OCI-LY7 (cell line): ENCODE results near the gene CENPX. TPM values are rescaled to one million over a fixed set of nuclear protein-coding genes. Genes with fewer than 3 reads are reported as not detected.

Experiments used
- BruUV-seq: library from RNA; stranded (reverse); fragments of 400-500 nt; replicated peaks from 2 replicates; lab custom pipeline; 2021; lab: Mats Ljungman, UMichigan
- CTCF ChIA-PET: fragments of 300-600 bp; sonication (Branson Sonifier 250); formaldehyde crosslinking; loops from one replicate; lab custom pipeline; 2022; ENCODE audit warnings: antibody characterized with exemption; ENCODE audit not compliant: unreplicated experiment; lab: Charles Lee
- POLR2A ChIA-PET: fragments of 300-600 bp; sonication (Branson Sonifier 250); formaldehyde crosslinking; loops from one replicate; lab custom pipeline; 2022; ENCODE audit warnings: antibody characterized with exemption; lab: Charles Lee
- DNase-seq: peaks from one replicate; pipeline ENCODE4 v3.0.0-alpha.2; 2015; ENCODE audit warnings: low spot score
- H2AFZ ChIP-seq: fragments of 200-600 bp; sonication (generic), shearing (Covaris generic); 2 replicates; pipeline ENCODE4 v1.6.1; 2014; ENCODE audit warnings: mild to moderate bottlenecking, antibody characterized with exemption, low read length, moderate library complexity
- H3K27ac ChIP-seq: fragments of 200-600 bp; sonication (generic); 2 replicates; pipeline ENCODE4 v1.5.1; 2014; ENCODE audit warnings: mixed run types, low read depth, mild to moderate bottlenecking, moderate library complexity, low read length, inconsistent platforms; ENCODE audit not compliant: poor library complexity, severe bottlenecking
- H3K36me3 ChIP-seq: fragments of 200-600 bp; sonication (generic); 2 replicates; pipeline ENCODE4 v1.6.1; 2014; ENCODE audit warnings: mild to moderate bottlenecking, antibody characterized with exemption, low read length, moderate library complexity, mixed read lengths; ENCODE audit not compliant: insufficient read depth
- H3K4me1 ChIP-seq: fragments of 200-600 bp; sonication (generic); 2 replicates; pipeline ENCODE4 v1.5.1; 2014; ENCODE audit warnings: mild to moderate bottlenecking, low read length; ENCODE audit not compliant: insufficient read depth, poor library complexity, severe bottlenecking
- H3K4me2 ChIP-seq: fragments of 200-600 bp; sonication (generic); 2 replicates; pipeline ENCODE4 v1.6.1; 2014; ENCODE audit warnings: mild to moderate bottlenecking, low read length
- H3K4me3 ChIP-seq: fragments of 200-600 bp; sonication (generic); 2 replicates; pipeline ENCODE4 v1.5.1; 2014; ENCODE audit warnings: mild to moderate bottlenecking, low read depth, low read length; ENCODE audit not compliant: poor library complexity, severe bottlenecking
- H3K79me2 ChIP-seq: fragments of 200-600 bp; sonication (generic); 2 replicates; pipeline ENCODE4 v1.6.1; 2016; ENCODE audit warnings: low read depth, mild to moderate bottlenecking, low read length, moderate library complexity, mixed read lengths; ENCODE audit not compliant: insufficient read depth
- H3K9me2 ChIP-seq: fragments of 200-600 bp; sonication (generic); 2 replicates; pipeline ENCODE4 v1.6.1; 2016; ENCODE audit warnings: mild to moderate bottlenecking, low read length, mixed read lengths; ENCODE audit not compliant: insufficient read depth
- H3K9me3 ChIP-seq: fragments of 200-600 bp; sonication (generic); 2 replicates; pipeline ENCODE4 v1.6.1; 2014; ENCODE audit warnings: mild to moderate bottlenecking, mixed run types, low read length, mixed read lengths
- H4K20me1 ChIP-seq: fragments of 200-600 bp; sonication (generic); 2 replicates; pipeline ENCODE4 v1.6.1; 2014; ENCODE audit warnings: mild to moderate bottlenecking, antibody characterized with exemption, low read length, moderate library complexity, mixed read lengths; ENCODE audit not compliant: insufficient read depth
- EZH2phosphoT487 ChIP-seq: fragments of 200-600 bp; sonication (generic); IDR thresholded peaks from 2 replicates; pipeline ENCODE4 v1.6.1; 2018; ENCODE audit warnings: low read depth, borderline replicate concordance, mild to moderate bottlenecking, mixed run types, antibody characterized with exemption, low read length, moderate library complexity, mixed read lengths
- intact Hi-C: fragments of 100-400 bp; cut with micrococcal nuclease; formaldehyde crosslinking; loops from one replicate; pipeline ENCODE4 v1.10.0; 2022; ENCODE audit not compliant: unreplicated experiment
- total RNA-seq, 2 experiments: library from RNA; depleted of rRNA in 1 of 2; stranded (reverse); fragments of >200 nt in 1 of 2; shearing (Covaris generic) in 1 of 2; gene quantifications; 2 replicates each; pipeline ENCODE4 v1.2.3, GENCODE V29; 2014 to 2022
- TF ChIP-seq, protein P1 (sequence below): fragments of 200-600 bp; sonication (generic); conservative IDR thresholded peaks from 2 replicates; pipeline ENCODE4 v1.5.1; 2014; ENCODE audit warnings: mild to moderate bottlenecking, antibody characterized with exemption, low read length, moderate library complexity, mixed read lengths

CENPX gene
- total RNA-seq, 2 experiments from 2014 or later: 130 to 251 TPM

DNA sequence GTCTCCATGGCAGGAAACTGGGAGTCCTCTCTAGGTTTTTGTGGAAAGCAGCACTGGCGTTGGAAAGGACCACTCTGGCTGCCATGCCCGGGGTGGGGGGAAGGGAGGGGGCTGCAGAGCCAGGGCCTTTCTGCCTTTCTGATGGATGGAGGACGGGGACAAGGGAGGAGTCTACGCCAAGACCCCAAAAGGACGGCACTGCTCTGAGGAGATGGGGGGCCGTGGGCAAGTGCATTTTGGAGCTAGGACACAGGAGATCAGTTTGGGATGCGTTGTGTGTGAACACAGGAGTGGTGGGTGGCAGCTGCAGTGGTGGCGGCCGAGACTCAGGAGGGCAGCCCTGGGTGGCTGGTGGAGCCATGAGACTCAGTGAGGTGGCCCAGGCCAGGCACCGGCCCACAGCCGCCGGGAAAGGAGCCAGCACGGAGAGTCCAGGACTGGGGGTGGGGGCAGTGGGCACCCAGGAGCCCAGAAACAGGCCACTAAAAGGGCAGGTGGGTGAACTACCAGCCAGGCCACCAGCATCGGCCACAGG lies 2.0 kb downstream of the CENPX start:
- Histone ChIP-seq H2AFZ (no peak overlapping the region), H3K9me3 (no peaks in the 10 kb centered on the region), H3K9me2 (no peaks in the 10 kb centered on the region), H3K36me3 (peaks cover 11% of the 10 kb centered on the region; the same call in 1 of the 2 replicates), H3K27ac (no peak overlapping the region), H3K4me3 (peak overlapping the region; percentile 94), H3K4me2 (peak overlapping the region; percentile 87), H4K20me1 (no peaks in the 10 kb centered on the region), H3K79me2 (peaks cover 12% of the 10 kb centered on the region; the same call in 1 of the 2 replicates), H3K4me1 (peaks cover 30% of the 10 kb centered on the region)
- no peak for DNase-seq
- BruUV-seq: no TSS peak
- no peak for TF ChIP-seq EZH2phosphoT487
- TF ChIP-seq, protein P1, sequence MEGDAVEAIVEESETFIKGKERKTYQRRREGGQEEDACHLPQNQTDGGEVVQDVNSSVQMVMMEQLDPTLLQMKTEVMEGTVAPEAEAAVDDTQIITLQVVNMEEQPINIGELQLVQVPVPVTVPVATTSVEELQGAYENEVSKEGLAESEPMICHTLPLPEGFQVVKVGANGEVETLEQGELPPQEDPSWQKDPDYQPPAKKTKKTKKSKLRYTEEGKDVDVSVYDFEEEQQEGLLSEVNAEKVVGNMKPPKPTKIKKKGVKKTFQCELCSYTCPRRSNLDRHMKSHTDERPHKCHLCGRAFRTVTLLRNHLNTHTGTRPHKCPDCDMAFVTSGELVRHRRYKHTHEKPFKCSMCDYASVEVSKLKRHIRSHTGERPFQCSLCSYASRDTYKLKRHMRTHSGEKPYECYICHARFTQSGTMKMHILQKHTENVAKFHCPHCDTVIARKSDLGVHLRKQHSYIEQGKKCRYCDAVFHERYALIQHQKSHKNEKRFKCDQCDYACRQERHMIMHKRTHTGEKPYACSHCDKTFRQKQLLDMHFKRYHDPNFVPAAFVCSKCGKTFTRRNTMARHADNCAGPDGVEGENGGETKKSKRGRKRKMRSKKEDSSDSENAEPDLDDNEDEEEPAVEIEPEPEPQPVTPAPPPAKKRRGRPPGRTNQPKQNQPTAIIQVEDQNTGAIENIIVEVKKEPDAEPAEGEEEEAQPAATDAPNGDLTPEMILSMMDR: no peak
- CTCF ChIA-PET: interaction anchor here (0.6 to 3.8 kb wide), 7 partner anchors 17 to 161 kb away, joined by 3 to 19 read pairs (median 3); partner anchors contain the start of genes ASPSCR1 and DCXR
- intact Hi-C loops: loop anchor here (1.0 to 2.0 kb wide), 2 partner anchors 61 to 150 kb away; partner anchors contain the start of gene ARHGDIA
- POLR2A ChIA-PET: interaction anchor here (0.9 to 1.1 kb wide), 2 partner anchors 17 to 20 kb away, joined by 3 read pairs; partner anchors contain the start of gene DCXR

DNA sequence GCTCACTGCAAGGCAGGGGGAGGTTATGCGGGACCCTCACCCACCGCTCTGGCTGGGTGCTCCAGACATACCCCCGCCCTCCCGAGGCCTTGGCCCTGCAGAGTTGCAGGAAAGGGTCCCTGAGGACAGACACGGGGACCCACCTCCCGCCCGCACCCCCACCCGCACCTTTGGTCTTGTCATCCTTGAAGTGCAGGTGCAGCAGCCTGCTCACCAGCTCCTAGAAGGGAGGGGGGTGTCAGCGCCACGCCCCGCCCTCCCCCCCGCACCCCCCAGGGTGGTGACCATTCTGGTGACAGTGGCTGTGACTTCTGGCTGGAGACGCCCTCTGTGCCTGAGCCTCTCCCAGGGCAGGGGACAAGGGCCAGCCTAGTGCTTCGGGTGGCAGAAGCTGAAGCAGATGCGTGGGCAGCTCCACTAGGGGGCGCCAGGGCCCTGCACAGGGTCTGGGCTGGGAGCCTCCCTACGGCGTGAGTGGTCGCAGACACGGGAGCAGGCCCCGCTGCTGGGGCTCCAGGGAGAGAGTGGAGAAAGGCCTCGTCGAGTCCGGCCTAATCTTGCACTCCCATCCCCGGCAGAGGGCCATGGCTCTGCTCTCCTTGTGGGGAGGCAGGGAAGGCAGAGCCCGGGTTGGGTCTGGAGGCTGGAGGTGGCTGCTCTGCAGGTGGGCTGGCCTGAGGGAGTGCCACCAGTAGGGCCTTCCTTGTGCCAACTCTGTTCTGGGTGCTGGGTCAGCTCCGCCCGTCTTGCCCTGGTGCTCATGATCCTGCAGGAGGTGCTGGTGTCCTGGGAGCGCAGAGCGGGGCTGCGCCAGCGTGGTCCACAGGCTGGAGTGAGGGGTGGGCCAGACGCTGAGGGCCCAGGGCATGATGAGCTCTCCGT lies 2.7 kb downstream of the CENPX start:
- DNase-seq: peak; percentile 86
- Histone ChIP-seq H3K27ac (no peak overlapping the region), H2AFZ (no peak overlapping the region), H3K79me2 (peaks cover 12% of the 10 kb centered on the region; the same call in 1 of the 2 replicates), H3K4me2 (peak overlapping the region; percentile 87; the same call in 1 of the 2 replicates), H3K36me3 (peaks cover 11% of the 10 kb centered on the region; the same call in 1 of the 2 replicates), H3K9me3 (no peaks in the 10 kb centered on the region), H3K4me1 (peaks cover 30% of the 10 kb centered on the region), H4K20me1 (no peaks in the 10 kb centered on the region), H3K9me2 (no peaks in the 10 kb centered on the region), H3K4me3 (no peak overlapping the region)
- TF ChIP-seq, protein P1: peak; percentile 97
- TF ChIP-seq EZH2phosphoT487: no peak
- intact Hi-C loops: loop anchor here (2.0 kb wide), 1 partner anchor 149 kb away; the partner anchor contains the start of gene ARHGDIA
- CTCF ChIA-PET: interaction anchor here (0.6 to 3.8 kb wide), 5 partner anchors 18 to 160 kb away, joined by 3 to 19 read pairs (median 3); partner anchors contain the start of genes ASPSCR1 and DCXR
- no TSS peak for BruUV-seq
- POLR2A ChIA-PET: interaction anchor here (1.1 kb wide), 1 partner anchor 20 kb away, joined by 3 read pairs; no protein-coding TSS in a partner anchor
